ENCODE results near the gene LTBP3.

LTBP3 gene

DNA sequence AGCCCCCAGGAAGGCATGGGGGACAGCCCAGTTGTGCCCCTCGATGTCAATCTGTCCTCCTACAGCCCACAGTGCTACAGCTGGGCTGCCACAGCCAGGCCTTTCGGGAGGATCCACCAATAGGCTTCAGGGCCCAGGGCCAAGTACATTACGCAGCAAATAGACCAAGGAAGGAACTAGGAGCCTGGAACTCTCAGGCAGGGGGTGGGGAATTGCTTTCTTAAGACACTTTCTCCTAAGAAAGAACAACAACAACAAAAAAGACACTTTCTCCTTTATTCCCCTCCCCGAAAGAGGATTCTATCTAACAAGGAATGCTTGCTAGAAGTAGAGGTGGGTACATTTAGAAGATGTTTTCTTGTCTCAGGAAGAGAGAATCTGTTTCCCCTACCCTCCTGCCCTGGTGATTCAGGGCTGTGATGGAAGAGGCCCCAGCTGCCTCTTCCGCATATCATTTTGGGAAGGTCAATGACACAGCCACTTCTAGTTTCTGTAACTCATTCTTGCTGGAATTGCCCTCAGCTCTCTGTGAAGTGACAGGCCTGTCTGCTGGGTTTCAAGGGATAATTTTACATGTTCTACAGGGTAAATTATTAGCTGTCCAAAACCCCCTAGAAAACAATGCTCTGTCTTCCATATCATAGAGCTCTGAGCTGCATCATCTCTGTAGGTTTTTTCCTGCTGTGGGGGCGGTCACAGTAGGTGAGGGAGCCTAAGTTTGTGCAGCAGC, 65.4 kb downstream of the LTBP3 start:
- no peak for FAIRE-seq

DNA sequence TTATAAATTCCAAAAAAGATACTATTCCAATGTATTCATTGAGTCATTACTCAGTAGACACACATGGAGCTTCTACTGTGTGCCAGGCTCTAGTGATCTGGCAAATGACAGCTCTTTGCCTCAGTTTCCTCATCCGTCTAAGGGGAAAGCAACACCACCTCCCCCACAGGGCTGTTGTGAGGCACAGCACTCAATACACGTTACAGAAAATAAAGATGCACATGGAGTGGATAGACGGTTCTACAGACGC, 65.8 kb downstream of the LTBP3 start:
- FAIRE-seq = no peak

DNA sequence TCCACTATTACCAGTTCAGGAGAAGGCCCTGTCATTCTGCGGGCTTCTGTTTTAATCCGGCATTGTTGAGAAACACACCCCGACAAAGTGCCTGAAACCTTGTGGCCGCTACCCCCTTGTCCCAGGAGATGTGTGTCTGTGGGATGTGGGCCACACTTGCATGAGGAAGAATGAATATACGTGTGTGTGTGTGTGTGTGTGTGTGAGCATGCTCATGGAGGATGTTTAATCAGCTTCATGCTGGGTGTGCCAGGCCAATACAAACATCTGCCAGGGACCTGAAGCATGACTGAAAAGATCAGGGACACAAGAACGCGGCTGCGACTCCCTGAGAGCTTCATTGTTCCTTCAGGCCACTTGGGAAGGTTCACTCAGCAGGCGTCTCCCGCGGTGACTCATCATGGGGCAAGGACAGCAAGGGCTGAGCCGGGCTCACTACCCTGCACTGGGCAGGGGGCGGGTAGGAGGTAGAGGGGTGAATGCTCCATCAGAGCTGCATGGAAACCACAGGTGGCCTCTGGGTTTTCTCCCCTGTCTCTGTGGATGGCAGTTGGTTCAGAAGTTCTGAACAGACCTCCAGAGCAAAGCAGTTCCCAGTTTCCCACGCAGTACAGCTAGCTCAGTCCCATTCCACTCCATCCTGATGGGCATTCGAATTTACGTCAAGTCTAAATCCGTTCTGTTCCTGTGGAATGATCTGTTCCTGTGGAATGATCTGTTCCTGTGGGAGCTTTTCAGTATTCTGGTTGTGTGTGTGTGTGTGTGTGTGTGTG, 66.4 kb downstream of the LTBP3 start:
- FAIRE-seq = no peak

DNA sequence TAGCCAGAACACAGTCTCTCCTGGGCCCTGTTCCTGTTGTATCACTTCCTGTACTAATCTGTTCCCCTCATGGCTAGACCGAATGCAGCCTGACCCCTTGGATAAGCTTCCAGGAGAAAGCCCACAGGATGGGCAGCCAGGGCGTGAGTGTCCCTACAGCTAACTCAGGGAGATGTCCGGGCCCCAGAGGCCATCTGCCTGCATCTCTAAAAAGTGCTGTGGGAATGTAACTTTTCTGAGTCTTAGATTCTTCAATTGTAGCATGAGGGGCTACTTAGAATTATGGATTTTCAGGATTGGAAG, 67.0 kb downstream of the LTBP3 start:
- no peak for FAIRE-seq

DNA sequence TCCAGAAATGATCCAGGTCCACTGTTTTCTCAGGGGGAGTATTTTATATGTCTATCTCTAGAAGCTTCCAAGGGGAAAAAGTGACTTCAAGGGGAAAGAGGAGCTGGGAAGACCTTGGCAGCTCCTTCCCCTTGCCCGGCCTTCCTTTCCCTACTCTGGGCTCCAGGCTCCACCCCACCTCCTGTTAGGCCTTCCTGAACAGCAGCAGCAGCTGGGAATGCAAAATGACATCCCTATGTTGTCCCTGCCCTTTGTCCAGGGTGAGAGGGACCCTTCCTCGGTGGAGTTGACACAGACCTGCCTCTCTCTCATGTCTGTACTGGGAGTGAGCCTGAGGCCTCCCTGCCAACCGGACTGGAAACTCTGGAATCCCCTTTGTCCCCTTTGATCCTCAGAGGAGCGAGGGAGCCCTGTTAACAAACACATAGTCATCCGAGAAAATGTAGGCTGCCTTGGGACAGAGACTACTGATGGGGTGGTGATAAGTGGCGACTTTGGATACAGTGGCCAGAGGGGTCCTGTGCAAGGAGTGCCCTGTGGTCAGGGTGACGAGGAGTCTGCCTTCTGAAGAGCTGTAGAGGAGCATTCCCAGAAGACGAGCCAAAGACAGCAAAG, 68.3 kb downstream of the LTBP3 start:
- no peak for FAIRE-seq

DNA sequence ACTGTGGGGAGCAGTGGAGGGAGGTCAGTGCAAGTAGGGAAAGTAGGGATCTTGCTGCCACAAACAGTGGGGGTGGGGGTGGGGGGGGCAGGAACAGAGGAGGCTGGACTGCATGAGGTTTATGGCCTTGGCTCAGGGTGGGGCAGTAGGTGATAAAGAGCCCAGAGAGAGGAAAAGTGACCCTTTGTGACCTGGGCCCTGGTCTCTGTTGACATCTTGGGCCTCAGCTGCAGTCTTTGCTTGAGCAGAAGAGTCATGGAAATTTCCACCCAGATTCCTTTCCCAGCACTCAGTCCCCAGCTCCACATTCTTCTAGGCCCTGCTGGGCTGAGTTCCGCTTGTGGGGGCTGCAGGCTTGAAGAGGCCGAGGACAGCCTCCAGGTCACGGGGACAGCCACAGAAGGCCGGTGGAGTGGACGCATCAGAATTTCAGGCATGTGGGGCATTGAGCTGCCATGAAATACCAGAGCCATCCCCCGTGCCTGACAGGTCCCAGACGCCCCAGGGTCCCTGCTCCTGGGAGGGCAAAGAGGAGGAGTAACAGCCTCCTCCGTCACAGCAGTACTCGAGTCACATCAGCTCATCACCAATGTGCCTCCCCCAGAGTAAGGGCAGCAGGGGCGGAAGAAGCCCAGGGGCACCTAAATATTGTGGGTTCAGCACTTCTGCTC, 69.0 kb downstream of the LTBP3 start:
- no peak for FAIRE-seq
